NCI-H1105 treated with DMSO at 0.1 percent for 48 hours (cell line): ENCODE measurements around the gene ASB1.

ENCODE experiments used
- DNase-seq: peaks from one replicate; lab custom pipeline; 2025; lab: John Stamatoyannopoulos, UW

Gene ASB1

GRCh38 chr2:238467792-238468191 lies 41.1 kb downstream of the ASB1 start:
- DNase-seq, result no peak

DNA sequence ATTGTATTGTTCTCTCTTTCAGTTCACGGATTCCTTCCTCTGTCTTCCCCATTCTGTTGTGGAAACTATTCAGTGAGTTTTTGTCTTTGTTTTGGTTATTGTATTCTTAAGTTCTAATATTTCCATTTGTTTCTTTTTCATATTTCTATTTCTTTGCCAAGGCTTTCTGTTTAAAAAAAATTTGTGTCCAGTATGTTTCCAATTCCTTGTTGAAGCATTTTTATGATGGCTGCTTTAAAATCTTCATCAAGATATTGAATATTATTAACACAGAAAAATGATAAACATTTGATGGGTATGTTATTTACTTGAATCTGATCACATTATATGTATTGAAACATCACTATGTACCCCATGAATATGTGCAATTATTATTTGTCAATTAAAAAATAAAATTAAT lies 42.4 kb downstream of the ASB1 start:
- no peak for DNase-seq

DNA sequence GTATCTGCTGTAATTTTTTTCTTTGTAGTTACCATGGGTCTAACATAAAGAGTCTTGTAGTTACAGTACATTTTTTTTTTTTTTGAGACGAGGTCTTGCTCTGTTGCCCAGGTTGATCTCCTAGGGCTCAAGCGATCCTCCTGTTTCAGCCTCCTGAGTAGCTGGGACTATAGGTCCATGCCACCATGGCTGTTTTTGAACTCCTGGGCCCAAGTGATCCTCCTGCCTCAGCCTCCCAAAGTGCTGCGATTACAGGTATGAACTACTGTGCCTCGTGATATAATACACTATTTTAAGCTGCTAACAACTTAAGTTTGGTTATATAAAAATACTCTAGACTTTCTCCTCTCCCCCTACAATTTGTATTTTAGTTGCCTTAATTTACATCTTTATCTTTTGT lies 46.3 kb downstream of the ASB1 start:
- DNase-seq, result no peak

DNA sequence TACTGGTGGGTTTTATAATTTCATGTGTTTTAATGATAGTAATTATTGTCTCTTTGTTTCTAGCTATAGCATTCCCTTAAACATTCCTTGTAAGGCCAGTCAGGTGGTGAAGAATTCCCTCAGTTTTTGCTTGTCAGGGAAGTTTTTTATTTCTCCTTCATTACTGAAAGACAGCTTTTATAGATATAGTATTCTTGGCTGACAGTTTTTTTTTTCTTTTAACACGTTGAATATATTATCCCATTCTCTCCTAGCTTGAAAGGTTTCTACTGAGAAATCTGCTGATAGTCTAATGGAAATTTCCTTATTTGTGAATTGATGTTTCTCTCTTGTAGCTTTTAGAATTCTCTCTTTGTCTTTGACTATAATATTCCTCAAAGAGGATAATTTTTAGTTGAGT lies 46.8 kb downstream of the ASB1 start:
- DNase-seq, result no peak

DNA sequence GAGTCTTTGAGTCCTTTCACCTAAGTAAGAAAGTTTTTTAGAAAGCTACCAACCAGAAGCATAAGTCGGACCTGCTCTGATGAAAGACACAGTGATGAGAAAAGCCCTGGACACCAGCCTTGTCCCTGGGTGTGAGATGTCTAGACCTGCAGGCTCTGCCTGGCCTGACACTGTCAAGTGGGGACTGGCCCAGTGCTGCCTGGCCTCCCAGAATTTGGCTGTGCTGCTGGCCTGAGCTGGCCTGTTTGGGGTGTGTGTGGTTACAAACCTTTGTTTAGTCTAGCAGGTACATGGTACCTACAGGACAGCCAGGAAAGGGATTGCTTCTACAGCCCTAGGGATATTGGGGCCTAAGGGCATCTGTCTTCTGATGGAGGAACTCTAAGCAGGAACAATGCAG lies 48.3 kb downstream of the ASB1 start:
- DNase-seq, result no peak

- no peak for DNase-seq
Measured at GRCh38 chr2:238475566-238475965, 48.8 kb downstream of the ASB1 start.

GRCh38 chr2:238476258-238476657 lies 49.5 kb downstream of the ASB1 start:
- DNase-seq, result no peak

DNA sequence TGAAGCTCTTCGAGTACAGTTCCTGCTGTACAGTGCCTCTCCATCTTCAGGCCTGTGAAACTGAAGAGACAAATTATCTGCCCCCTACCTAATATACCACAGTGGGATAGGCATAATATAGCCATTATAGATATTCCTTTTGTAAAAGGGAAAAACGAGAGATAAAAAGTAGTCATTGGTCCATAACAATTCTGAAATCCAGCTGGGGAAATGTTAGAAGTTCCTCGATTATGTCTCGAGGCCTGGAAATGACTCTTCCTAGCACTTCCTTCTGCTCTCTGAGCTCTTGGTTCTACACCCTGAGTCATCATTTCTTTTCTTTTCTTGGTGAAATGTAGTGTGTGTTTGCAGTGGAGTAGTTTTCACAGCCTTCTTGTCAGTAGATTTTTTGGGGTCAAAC lies 51.5 kb downstream of the ASB1 start:
- DNase-seq, result no peak

- DNase-seq, result no peak
Measured at GRCh38 chr2:238479847-238480246, 53.1 kb downstream of the ASB1 start.

GRCh38 chr2:238483021-238483420 lies 56.3 kb downstream of the ASB1 start:
- DNase-seq, result no peak

GRCh38 chr2:238483656-238484055 lies 56.9 kb downstream of the ASB1 start:
- DNase-seq, result no peak

- DNase-seq, result no peak
Measured at GRCh38 chr2:238484522-238485452, 58.1 kb downstream of the ASB1 start.

DNA sequence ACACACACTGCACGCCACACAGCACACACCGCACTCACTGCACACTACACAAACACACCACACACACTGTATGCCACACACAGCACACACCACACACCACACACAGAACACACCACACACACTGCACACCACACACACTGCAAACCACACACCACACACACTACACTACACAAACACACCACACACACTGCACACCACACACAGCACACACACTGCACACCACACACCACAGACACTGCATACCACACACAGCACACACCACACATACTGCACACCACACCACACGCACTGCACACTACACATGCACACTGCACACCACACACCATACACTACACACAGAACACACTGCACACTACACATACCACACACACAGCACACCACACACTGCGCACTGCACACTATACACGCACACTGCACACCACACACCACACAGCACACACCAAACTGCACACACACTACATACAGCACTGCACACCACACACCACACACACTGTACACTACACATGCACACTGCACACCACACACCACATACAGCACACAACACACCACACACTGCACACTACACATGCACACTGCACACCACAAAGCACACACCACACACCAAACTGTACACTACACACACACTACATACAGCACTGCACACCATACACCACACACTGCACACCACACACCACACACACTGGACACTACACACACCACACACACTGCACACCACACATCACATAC lies 59.6 kb downstream of the ASB1 start:
- DNase-seq, result no peak

GRCh38 chr2:238487134-238487533 lies 60.4 kb downstream of the ASB1 start:
- no peak for DNase-seq

GRCh38 chr2:238487652-238488346 lies 61.1 kb downstream of the ASB1 start:
- DNase-seq, result no peak

DNA sequence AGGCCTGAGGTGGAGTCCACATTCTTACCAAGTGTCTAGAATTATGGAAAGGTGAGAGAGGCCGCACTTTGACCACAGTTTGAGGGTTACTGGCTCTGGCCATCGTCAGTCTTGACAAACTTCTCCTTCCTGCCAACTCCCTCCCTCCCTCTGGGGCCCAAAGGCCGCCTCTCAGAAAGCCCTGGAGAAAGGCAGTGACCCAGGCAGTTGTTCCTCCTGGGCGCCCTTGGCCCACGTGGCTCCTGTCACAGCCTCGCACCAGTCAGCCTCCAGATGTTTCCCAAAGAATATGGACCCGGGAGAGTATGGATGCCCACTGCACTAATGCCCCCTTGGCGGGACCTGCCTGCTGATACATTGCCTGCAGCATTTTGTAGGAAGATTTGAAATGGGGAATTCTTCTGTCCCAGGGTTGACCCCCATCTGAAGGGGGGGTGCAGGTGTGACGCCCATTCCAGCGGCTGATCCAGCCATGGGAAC lies 61.7 kb downstream of the ASB1 start:
- no peak for DNase-seq

GRCh38 chr2:238489431-238489830 lies 62.7 kb downstream of the ASB1 start:
- no peak for DNase-seq

DNA sequence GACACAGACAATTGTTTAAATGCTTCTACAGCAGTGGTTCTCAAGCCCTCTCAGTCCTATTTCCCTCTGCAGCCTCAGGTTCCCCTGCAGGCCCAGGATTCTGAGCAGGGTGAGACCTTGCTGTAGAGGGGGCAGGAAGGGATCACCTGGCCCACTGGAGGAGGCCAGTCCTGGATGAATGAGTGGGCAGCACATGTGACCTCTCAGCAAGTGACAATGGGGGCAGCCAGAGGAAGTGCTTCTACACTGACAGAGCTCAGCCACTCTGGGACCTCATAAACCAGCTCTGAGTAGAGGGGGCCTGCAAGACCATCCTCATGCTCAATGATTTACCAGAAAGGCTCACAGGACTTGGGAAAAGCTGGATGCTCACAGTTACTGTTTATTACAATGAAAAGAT lies 63.2 kb downstream of the ASB1 start:
- no peak for DNase-seq

GRCh38 chr2:238492840-238493239 lies 66.1 kb downstream of the ASB1 start:
- DNase-seq, result no peak

DNA sequence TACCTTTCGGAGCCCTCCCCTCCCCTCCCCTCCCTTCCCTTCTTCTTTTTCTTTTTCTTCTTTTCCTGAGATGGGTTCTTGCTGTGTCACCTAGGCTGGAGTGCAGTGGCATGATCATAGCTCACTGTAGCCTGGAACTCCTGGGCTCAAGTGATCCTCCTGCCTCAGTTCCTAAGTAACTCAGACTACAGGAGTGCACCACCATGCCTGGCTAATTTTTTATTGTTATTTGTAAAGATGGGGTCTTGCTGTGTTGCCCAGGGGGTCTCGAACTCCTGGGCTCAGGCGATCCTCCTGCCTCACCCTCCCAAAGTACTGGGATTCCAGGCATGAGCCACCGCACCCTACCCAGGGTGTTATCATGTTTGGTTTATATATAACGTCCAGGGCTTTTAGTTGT lies 66.7 kb downstream of the ASB1 start:
- no peak for DNase-seq

DNA sequence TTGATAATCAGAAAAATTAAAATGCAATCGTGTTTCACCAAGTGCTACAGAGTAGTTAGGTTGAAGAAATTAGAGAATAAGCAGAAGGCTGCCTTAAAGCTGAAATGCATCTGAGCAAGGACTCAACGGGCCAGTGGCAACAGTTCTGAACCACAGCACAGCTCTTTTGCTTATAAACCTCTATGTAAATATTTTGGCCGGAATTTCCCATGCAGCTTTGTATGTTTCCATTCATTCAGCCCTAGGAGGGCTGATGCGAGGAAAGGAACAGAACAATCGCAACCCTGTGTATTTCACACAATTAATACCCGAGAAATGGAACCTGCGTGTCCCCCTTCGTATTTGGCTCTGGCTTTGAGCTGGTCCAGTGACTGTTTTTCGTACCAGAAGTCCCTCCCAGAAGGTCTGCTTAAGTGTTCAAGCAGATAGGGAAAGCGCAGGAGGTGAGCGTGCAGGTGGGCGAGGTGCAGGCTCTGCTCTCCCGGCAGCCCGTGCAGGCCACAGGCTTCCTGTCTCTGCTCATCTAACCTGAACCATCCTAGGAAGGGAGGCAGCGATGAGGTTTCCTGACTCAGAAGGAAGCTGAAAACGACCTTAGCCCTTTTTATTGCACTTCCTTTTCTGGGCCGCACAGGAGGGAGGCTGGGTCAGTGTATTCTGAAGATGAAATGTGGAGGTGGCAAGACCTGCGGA lies 67.3 kb downstream of the ASB1 start:
- DNase-seq, result no peak

- no peak for DNase-seq
Measured at GRCh38 chr2:238494573-238494961, 67.8 kb downstream of the ASB1 start.
